Measurements from ENCODE around the gene GTF3C4. TPM values are rescaled to one million over a fixed set of nuclear protein-coding genes. Genes with fewer than 3 reads are reported as not detected.

GTF3C4 gene
- polyA plus RNA-seq, 3 donors, result 0.99 to 2.7 (median 2.1) TPM

DNA sequence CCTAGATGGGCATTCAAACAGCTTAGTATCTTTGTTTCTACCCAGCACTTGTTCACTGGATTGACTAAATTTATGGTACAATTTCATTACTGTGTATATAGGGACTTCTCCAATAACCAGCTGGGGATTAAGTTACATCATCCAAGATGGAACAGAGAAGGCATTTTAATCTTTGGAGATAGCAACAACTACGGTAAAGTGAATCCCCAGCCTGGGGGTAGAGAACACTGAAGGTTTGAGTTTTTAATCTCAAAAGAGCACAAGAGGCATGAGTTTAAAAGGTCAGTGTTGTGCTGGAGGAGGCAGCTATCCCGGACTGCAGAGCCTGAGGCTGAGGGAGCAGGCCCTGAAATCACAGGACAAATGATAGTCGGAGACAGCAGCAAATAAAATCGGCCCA is 29.0 kb upstream of the GTF3C4 start:
- H3K36me3 ChIP-seq (replicated peaks in 1 of 2; ENCODE audit: control insufficient read depth in 1 of 2, insufficient read depth in 2 of 2, low read length in 2 of 2), result peaks cover 44 to 90% of the 10 kb centered on the region in 2 donors
- H3K27me3 ChIP-seq (ENCODE audit: control insufficient read depth in 2 of 2, insufficient read depth in 2 of 2, low read length in 2 of 2), result no peaks in the 10 kb centered on the region
- H3K79me2 ChIP-seq (ENCODE audit: insufficient read depth, low read length), result no peaks in the 10 kb centered on the region
- H3K4me2 ChIP-seq (replicated peaks; ENCODE audit: extremely low read depth, low read length, poor library complexity, severe bottlenecking), result no peak overlapping the region
- Mint-ChIP-seq H3K4me1 (no peaks in the 10 kb centered on the region), H3K36me3 (peaks cover 58 to 73% of the 10 kb centered on the region in 2 donors), H3K4me3 (no peak overlapping the region), H3K9me3 (no peaks in the 10 kb centered on the region), H3K27me3 (ENCODE audit: low read depth in 3 of 3) (peaks cover 0 to 2% (median 0%) of the 10 kb centered on the region in 3 donors), H3K27ac (no peak overlapping the region)
- no peak overlapping the region for H3K9ac ChIP-seq (ENCODE audit: insufficient read depth, low read length, poor library complexity, severe bottlenecking)
- intact Hi-C loops (cut with micrococcal nuclease), result no loop called here
- no peak overlapping the region for H3K4me3 ChIP-seq (replicated peaks in 1 of 3; ENCODE audit: low read depth in 2 of 3, low read length in 3 of 3)
- no peak for DNase-seq
- no peak overlapping the region for H2AFZ ChIP-seq (ENCODE audit: insufficient read depth, low read depth, low read length, poor library complexity, severe bottlenecking)
- no peaks in the 10 kb centered on the region for H3K9me3 ChIP-seq (replicated peaks in 1 of 2; ENCODE audit: control insufficient read depth in 1 of 2, insufficient read depth in 1 of 2, low read length in 2 of 2)
- H3K4me1 ChIP-seq (ENCODE audit: control insufficient read depth in 1 of 2, insufficient read depth in 2 of 2, low read length in 2 of 2), result no peaks in the 10 kb centered on the region
- no peak overlapping the region for H3K27ac ChIP-seq (ENCODE audit: low read depth in 1 of 2, low read length in 2 of 2)
- WGBS (ENCODE audit: insufficient coverage), result 90% methylated on average over 2 of the region's 4 CpGs
- TF ChIP-seq, protein P1, sequence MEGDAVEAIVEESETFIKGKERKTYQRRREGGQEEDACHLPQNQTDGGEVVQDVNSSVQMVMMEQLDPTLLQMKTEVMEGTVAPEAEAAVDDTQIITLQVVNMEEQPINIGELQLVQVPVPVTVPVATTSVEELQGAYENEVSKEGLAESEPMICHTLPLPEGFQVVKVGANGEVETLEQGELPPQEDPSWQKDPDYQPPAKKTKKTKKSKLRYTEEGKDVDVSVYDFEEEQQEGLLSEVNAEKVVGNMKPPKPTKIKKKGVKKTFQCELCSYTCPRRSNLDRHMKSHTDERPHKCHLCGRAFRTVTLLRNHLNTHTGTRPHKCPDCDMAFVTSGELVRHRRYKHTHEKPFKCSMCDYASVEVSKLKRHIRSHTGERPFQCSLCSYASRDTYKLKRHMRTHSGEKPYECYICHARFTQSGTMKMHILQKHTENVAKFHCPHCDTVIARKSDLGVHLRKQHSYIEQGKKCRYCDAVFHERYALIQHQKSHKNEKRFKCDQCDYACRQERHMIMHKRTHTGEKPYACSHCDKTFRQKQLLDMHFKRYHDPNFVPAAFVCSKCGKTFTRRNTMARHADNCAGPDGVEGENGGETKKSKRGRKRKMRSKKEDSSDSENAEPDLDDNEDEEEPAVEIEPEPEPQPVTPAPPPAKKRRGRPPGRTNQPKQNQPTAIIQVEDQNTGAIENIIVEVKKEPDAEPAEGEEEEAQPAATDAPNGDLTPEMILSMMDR (IDR thresholded peaks at IDR 0.05), result no peak
- no peaks in the 10 kb centered on the region for H4K20me1 ChIP-seq (ENCODE audit: insufficient read depth, low read length)

DNA sequence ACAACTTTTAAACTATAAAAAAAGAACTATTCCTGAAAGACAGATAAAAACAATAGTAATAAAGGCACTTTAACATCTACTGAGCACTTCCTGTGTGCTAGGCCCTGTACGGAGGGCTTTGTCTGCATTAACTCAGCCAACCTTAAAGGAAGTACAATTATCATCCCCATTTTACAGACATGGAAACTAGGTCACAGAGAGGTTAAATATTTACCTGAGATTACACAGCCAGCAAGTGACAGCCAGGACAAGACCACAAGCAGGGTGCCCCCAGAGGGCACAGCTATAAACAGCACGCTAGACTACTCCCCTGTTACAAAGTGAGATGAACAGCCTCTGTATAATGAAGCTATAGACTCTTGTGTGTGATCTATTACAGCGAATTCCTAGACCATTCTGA is 26.0 kb upstream of the GTF3C4 start:
- no peak overlapping the region for H3K27ac ChIP-seq (ENCODE audit: low read depth in 1 of 2, low read length in 2 of 2)
- no peaks in the 10 kb centered on the region for H3K27me3 Mint-ChIP-seq (ENCODE audit: low read depth in 3 of 3)
- WGBS (ENCODE audit: insufficient coverage), result no CpG with 5 or more reads among the region's 3 CpGs
- H3K4me3 ChIP-seq (replicated peaks in 1 of 3; ENCODE audit: low read depth in 2 of 3, low read length in 3 of 3), result no peak overlapping the region
- no peaks in the 10 kb centered on the region for H3K4me1 ChIP-seq (ENCODE audit: control insufficient read depth in 1 of 2, insufficient read depth in 2 of 2, low read length in 2 of 2)
- H4K20me1 ChIP-seq (ENCODE audit: insufficient read depth, low read length), result no peaks in the 10 kb centered on the region
- intact Hi-C loops (cut with micrococcal nuclease), result no loop called here
- no peaks in the 10 kb centered on the region for H3K4me1 Mint-ChIP-seq
- H3K9me3 ChIP-seq (replicated peaks in 1 of 2; ENCODE audit: control insufficient read depth in 1 of 2, insufficient read depth in 1 of 2, low read length in 2 of 2), result no peaks in the 10 kb centered on the region
- H3K27me3 ChIP-seq (ENCODE audit: control insufficient read depth in 2 of 2, insufficient read depth in 2 of 2, low read length in 2 of 2), result no peaks in the 10 kb centered on the region
- no peaks in the 10 kb centered on the region for H3K79me2 ChIP-seq (ENCODE audit: insufficient read depth, low read length)
- H2AFZ ChIP-seq (ENCODE audit: insufficient read depth, low read depth, low read length, poor library complexity, severe bottlenecking), result no peak overlapping the region
- peaks cover 68 to 74% of the 10 kb centered on the region in 2 donors for H3K36me3 Mint-ChIP-seq
- H3K9me3 Mint-ChIP-seq, result no peaks in the 10 kb centered on the region
- H3K27ac Mint-ChIP-seq, result no peak overlapping the region
- peaks cover 60 to 93% of the 10 kb centered on the region in 2 donors for H3K36me3 ChIP-seq (replicated peaks in 1 of 2; ENCODE audit: control insufficient read depth in 1 of 2, insufficient read depth in 2 of 2, low read length in 2 of 2)
- no peak overlapping the region for H3K4me2 ChIP-seq (replicated peaks; ENCODE audit: extremely low read depth, low read length, poor library complexity, severe bottlenecking)
- H3K9ac ChIP-seq (ENCODE audit: insufficient read depth, low read length, poor library complexity, severe bottlenecking), result no peak overlapping the region
- no peak for DNase-seq
- TF ChIP-seq, protein P1 (IDR thresholded peaks at IDR 0.05), result no peak
- no peak overlapping the region for H3K4me3 Mint-ChIP-seq

Data from CD14-positive monocyte (primary cell).